ENCODE measurements around the gene ANP32B. TPM values are rescaled to one million over a fixed set of nuclear protein-coding genes. Genes with fewer than 3 reads are reported as not detected.

ANP32B gene
- total RNA-seq, 2 donors from 2014 or later = 143 to 158 TPM

GRCh38 chr9:98034593-98035546, 51.7 kb downstream of the ANP32B start:
- Mint-ChIP-seq H3K4me3 (no peak overlapping the region), H3K27me3 (peaks cover 4% of the 10 kb centered on the region), H3K4me1 (peaks cover 12% of the 10 kb centered on the region), H3K27ac (peak overlapping the region; percentile 80), H3K36me3 (ENCODE audit: low read depth) (peaks cover 2% of the 10 kb centered on the region)
- no peaks in the 10 kb centered on the region for H3K9me3 ChIP-seq (ENCODE audit: control insufficient read depth, low read length, poor library complexity, severe bottlenecking)
- peak; percentile 99 for ATAC-seq
- peak; percentile 75 to 93 (median 80) for DNase-seq

GRCh38 chr9:98037357-98037756, 54.2 kb downstream of the ANP32B start:
- Mint-ChIP-seq H3K36me3 (ENCODE audit: low read depth) (peaks cover 8% of the 10 kb centered on the region), H3K27ac (no peak overlapping the region), H3K4me1 (peaks cover 12% of the 10 kb centered on the region), H3K27me3 (peaks cover 15% of the 10 kb centered on the region), H3K4me3 (no peak overlapping the region)
- DNase-seq (no peak), ATAC-seq (no peak)
- H3K9me3 ChIP-seq (ENCODE audit: control insufficient read depth, low read length, poor library complexity, severe bottlenecking) = no peaks in the 10 kb centered on the region

- DNase-seq (no peak), ATAC-seq (no peak)
- H3K27ac Mint-ChIP-seq = no peak overlapping the region
- no peaks in the 10 kb centered on the region for H3K9me3 ChIP-seq (ENCODE audit: control insufficient read depth, low read length, poor library complexity, severe bottlenecking)
- H3K36me3 Mint-ChIP-seq (ENCODE audit: low read depth) = peaks cover 6% of the 10 kb centered on the region
- H3K4me3 Mint-ChIP-seq = no peak overlapping the region
- H3K27me3 Mint-ChIP-seq = peaks cover 15% of the 10 kb centered on the region
- peaks cover 9% of the 10 kb centered on the region for H3K4me1 Mint-ChIP-seq
Observed at GRCh38 chr9:98038958-98039357, 55.8 kb downstream of the ANP32B start.

- Mint-ChIP-seq H3K4me3 (no peak overlapping the region), H3K36me3 (ENCODE audit: low read depth) (peaks cover 6% of the 10 kb centered on the region), H3K4me1 (peaks cover 7% of the 10 kb centered on the region), H3K27me3 (peaks cover 15% of the 10 kb centered on the region), H3K27ac (peak overlapping the region; percentile 19)
- DNase-seq (no peak), ATAC-seq (no peak)
- no peaks in the 10 kb centered on the region for H3K9me3 ChIP-seq (ENCODE audit: control insufficient read depth, low read length, poor library complexity, severe bottlenecking)
Observed at GRCh38 chr9:98039607-98040017, 56.5 kb downstream of the ANP32B start.

- H3K36me3 Mint-ChIP-seq (ENCODE audit: low read depth) = peaks cover 6% of the 10 kb centered on the region
- no peak for DNase-seq
- ATAC-seq = no peak
- H3K27me3 Mint-ChIP-seq = peaks cover 15% of the 10 kb centered on the region
- H3K4me1 Mint-ChIP-seq = peaks cover 7% of the 10 kb centered on the region
- H3K27ac Mint-ChIP-seq = peak overlapping the region; percentile 19
- H3K9me3 ChIP-seq (ENCODE audit: control insufficient read depth, low read length, poor library complexity, severe bottlenecking) = no peaks in the 10 kb centered on the region
- H3K4me3 Mint-ChIP-seq = no peak overlapping the region
Observed at GRCh38 chr9:98040212-98040611, 57.1 kb downstream of the ANP32B start.

- H3K4me1 Mint-ChIP-seq = peaks cover 8% of the 10 kb centered on the region
- no peak overlapping the region for H3K27ac Mint-ChIP-seq
- ATAC-seq (no peak), DNase-seq (no peak)
- peaks cover 6% of the 10 kb centered on the region for H3K36me3 Mint-ChIP-seq (ENCODE audit: low read depth)
- H3K4me3 Mint-ChIP-seq = no peak overlapping the region
- H3K9me3 ChIP-seq (ENCODE audit: control insufficient read depth, low read length, poor library complexity, severe bottlenecking) = no peaks in the 10 kb centered on the region
- H3K27me3 Mint-ChIP-seq = peaks cover 15% of the 10 kb centered on the region
Observed at GRCh38 chr9:98043915-98044314, 60.8 kb downstream of the ANP32B start.

GRCh38 chr9:98045234-98046179, 62.4 kb downstream of the ANP32B start:
- Mint-ChIP-seq H3K27me3 (peaks cover 4% of the 10 kb centered on the region), H3K4me1 (peaks cover 6% of the 10 kb centered on the region), H3K36me3 (ENCODE audit: low read depth) (peaks cover under 1% of the 10 kb centered on the region), H3K27ac (peak overlapping the region; percentile 66), H3K4me3 (peak overlapping the region; percentile 62)
- no peaks in the 10 kb centered on the region for H3K9me3 ChIP-seq (ENCODE audit: control insufficient read depth, low read length, poor library complexity, severe bottlenecking)
- DNase-seq = no peak
- peak; percentile 97 for ATAC-seq

- H3K4me1 Mint-ChIP-seq = peaks cover 6% of the 10 kb centered on the region
- H3K9me3 ChIP-seq (ENCODE audit: control insufficient read depth, low read length, poor library complexity, severe bottlenecking) = no peaks in the 10 kb centered on the region
- DNase-seq (no peak), ATAC-seq (no peak)
- H3K36me3 Mint-ChIP-seq (ENCODE audit: low read depth) = no peaks in the 10 kb centered on the region
- H3K4me3 Mint-ChIP-seq = peak overlapping the region; percentile 62
- H3K27ac Mint-ChIP-seq = peak overlapping the region; percentile 66
- no peaks in the 10 kb centered on the region for H3K27me3 Mint-ChIP-seq
Observed at GRCh38 chr9:98046180-98046543, 63.0 kb downstream of the ANP32B start.

- H3K9me3 ChIP-seq (ENCODE audit: control insufficient read depth, low read length, poor library complexity, severe bottlenecking) = no peaks in the 10 kb centered on the region
- ATAC-seq (no peak), DNase-seq (no peak)
- H3K4me1 Mint-ChIP-seq = peaks cover 6% of the 10 kb centered on the region
- H3K27me3 Mint-ChIP-seq = no peaks in the 10 kb centered on the region
- H3K4me3 Mint-ChIP-seq = no peak overlapping the region
- no peaks in the 10 kb centered on the region for H3K36me3 Mint-ChIP-seq (ENCODE audit: low read depth)
- H3K27ac Mint-ChIP-seq = peak overlapping the region; percentile 60
Observed at GRCh38 chr9:98047002-98047401, 63.9 kb downstream of the ANP32B start.

GRCh38 chr9:98049288-98050072, 66.3 kb downstream of the ANP32B start:
- peaks cover 2% of the 10 kb centered on the region for H3K36me3 Mint-ChIP-seq (ENCODE audit: low read depth)
- peak overlapping the region; percentile 77 for H3K27ac Mint-ChIP-seq
- no peak for DNase-seq
- no peak overlapping the region for H3K4me3 Mint-ChIP-seq
- H3K27me3 Mint-ChIP-seq = no peaks in the 10 kb centered on the region
- peaks cover 6% of the 10 kb centered on the region for H3K4me1 Mint-ChIP-seq
- ATAC-seq = no peak
- no peaks in the 10 kb centered on the region for H3K9me3 ChIP-seq (ENCODE audit: control insufficient read depth, low read length, poor library complexity, severe bottlenecking)

- Mint-ChIP-seq H3K4me1 (peaks cover 2% of the 10 kb centered on the region), H3K36me3 (ENCODE audit: low read depth) (peaks cover 2% of the 10 kb centered on the region), H3K27ac (peak overlapping the region; percentile 77), H3K4me3 (no peak overlapping the region), H3K27me3 (no peaks in the 10 kb centered on the region)
- DNase-seq (no peak), ATAC-seq (no peak)
- H3K9me3 ChIP-seq (ENCODE audit: control insufficient read depth, low read length, poor library complexity, severe bottlenecking) = no peaks in the 10 kb centered on the region
Observed at GRCh38 chr9:98050351-98050750, 67.2 kb downstream of the ANP32B start.

GRCh38 chr9:98054376-98054951, 71.3 kb downstream of the ANP32B start:
- Mint-ChIP-seq H3K27ac (no peak overlapping the region), H3K27me3 (no peaks in the 10 kb centered on the region), H3K4me3 (no peak overlapping the region), H3K36me3 (ENCODE audit: low read depth) (peaks cover 4% of the 10 kb centered on the region), H3K4me1 (peaks cover 16% of the 10 kb centered on the region)
- ATAC-seq (no peak), DNase-seq (no peak)
- no peaks in the 10 kb centered on the region for H3K9me3 ChIP-seq (ENCODE audit: control insufficient read depth, low read length, poor library complexity, severe bottlenecking)
